Neutrophil (primary cell): ENCODE measurements around the gene GALNT18.

Source experiments
- H3K27ac ChIP-seq: fragments of 200-600 bp; sonication (generic); 2 replicates; pipeline ENCODE4 v1.5.1; 2016; ENCODE audit warnings: mild to moderate bottlenecking, moderate library complexity
- H3K27me3 ChIP-seq: fragments of 200-600 bp; sonication (generic); 2 replicates; pipeline ENCODE4 v1.6.0; 2016; ENCODE audit warnings: mild to moderate bottlenecking
- H3K36me3 ChIP-seq: fragments of 200-600 bp; sonication (generic); 2 replicates; pipeline ENCODE4 v1.5.1; 2017
- H3K4me1 ChIP-seq, 2 experiments: fragments of 200-600 bp in 1 of 2; sonication (generic) in 1 of 2; 1 replicate in 1 of 2; 2 replicates in 1 of 2; pipeline versions ENCODE4 v1.5.1 to v1.6.1; 2013 to 2016; ENCODE audit warnings: low read depth in 1 of 2, low read length in 1 of 2, mild to moderate bottlenecking in 1 of 2, moderate library complexity in 1 of 2; ENCODE audit not compliant: control insufficient read depth in 1 of 2, insufficient read depth in 1 of 2
- H3K4me3 ChIP-seq, 2 experiments: fragments of 200-600 bp in 1 of 2; sonication (generic) in 1 of 2; 1 replicate in 1 of 2; 2 replicates in 1 of 2; pipeline ENCODE4 v1.5.1; 2013 to 2016; ENCODE audit warnings: low read depth in 1 of 2, low read length in 1 of 2, mild to moderate bottlenecking in 1 of 2, moderate library complexity in 1 of 2
- H3K9me3 ChIP-seq: fragments of 200-600 bp; sonication (generic); 2 replicates; pipeline ENCODE4 v1.5.1; 2016
- CTCF ChIP-seq: fragments of 200-600 bp; sonication (generic); IDR thresholded peaks from 2 replicates; pipeline ENCODE4 v1.5.1; 2016; ENCODE audit warnings: antibody characterized with exemption

Gene GALNT18

GRCh38 chr11:11406652-11407051, 215.2 kb downstream of the GALNT18 start:
- Histone ChIP-seq H3K27me3 (peaks cover 94% of the 10 kb centered on the region), H3K4me1 (no peaks in the 10 kb centered on the region), H3K4me3 (no peak overlapping the region), H3K27ac (no peak overlapping the region), H3K36me3 (no peaks in the 10 kb centered on the region), H3K9me3 (no peaks in the 10 kb centered on the region)
- no peak for TF ChIP-seq CTCF

GRCh38 chr11:11403763-11404725, 217.8 kb downstream of the GALNT18 start:
- no peaks in the 10 kb centered on the region for H3K36me3 ChIP-seq
- peaks cover 88% of the 10 kb centered on the region for H3K27me3 ChIP-seq
- no peak overlapping the region for H3K4me3 ChIP-seq
- no peaks in the 10 kb centered on the region for H3K4me1 ChIP-seq
- no peak for TF ChIP-seq CTCF
- H3K27ac ChIP-seq = no peak overlapping the region
- no peaks in the 10 kb centered on the region for H3K9me3 ChIP-seq

GRCh38 chr11:11401960-11402535, 219.8 kb downstream of the GALNT18 start:
- Histone ChIP-seq H3K4me3 (no peak overlapping the region), H3K27me3 (peaks cover 87% of the 10 kb centered on the region), H3K27ac (no peak overlapping the region), H3K36me3 (no peaks in the 10 kb centered on the region), H3K4me1 (no peaks in the 10 kb centered on the region), H3K9me3 (no peaks in the 10 kb centered on the region)
- TF ChIP-seq CTCF = no peak

GRCh38 chr11:11400635-11401232, 221.1 kb downstream of the GALNT18 start:
- no peak overlapping the region for H3K4me3 ChIP-seq
- H3K27ac ChIP-seq = no peak overlapping the region
- H3K27me3 ChIP-seq = peaks cover 85% of the 10 kb centered on the region
- no peak for TF ChIP-seq CTCF
- H3K9me3 ChIP-seq = no peaks in the 10 kb centered on the region
- H3K4me1 ChIP-seq = no peaks in the 10 kb centered on the region
- no peaks in the 10 kb centered on the region for H3K36me3 ChIP-seq

- no peaks in the 10 kb centered on the region for H3K36me3 ChIP-seq
- no peak for TF ChIP-seq CTCF
- no peaks in the 10 kb centered on the region for H3K4me1 ChIP-seq
- H3K27ac ChIP-seq = no peak overlapping the region
- H3K9me3 ChIP-seq = no peaks in the 10 kb centered on the region
- peaks cover 79% of the 10 kb centered on the region for H3K27me3 ChIP-seq
- no peak overlapping the region for H3K4me3 ChIP-seq
Measured at GRCh38 chr11:11400121-11400520, 221.7 kb downstream of the GALNT18 start.
